GM23248 (cell line): ENCODE measurements around the gene INO80D.

Source experiments
- EZH2 ChIP-seq: fragments of 200-600 bp; sonication (generic); IDR thresholded peaks from 2 replicates; pipeline ENCODE4 v1.6.1; 2018; ENCODE audit warnings: antibody characterized with exemption, mild to moderate bottlenecking; ENCODE audit not compliant: insufficient read depth, poor library complexity, severe bottlenecking
- EZH2phosphoT487 ChIP-seq: fragments of 200-600 bp; sonication (generic); IDR thresholded peaks from 2 replicates; pipeline ENCODE4 v1.6.1; 2018; ENCODE audit warnings: antibody characterized with exemption, moderate library complexity, mild to moderate bottlenecking, low read depth; ENCODE audit not compliant: insufficient read depth

GRCh38 chr2:206023183-206023582, 62.8 kb downstream of the INO80D start:
- TF ChIP-seq EZH2phosphoT487 (no peak), EZH2 (no peak)
